ENCODE measurements around the gene DAO. TPM values are rescaled to one million over a fixed set of nuclear protein-coding genes. Genes with fewer than 3 reads are reported as not detected.

The DAO gene
- total RNA-seq, 4 donors from 2014 or later: not detected

DNA sequence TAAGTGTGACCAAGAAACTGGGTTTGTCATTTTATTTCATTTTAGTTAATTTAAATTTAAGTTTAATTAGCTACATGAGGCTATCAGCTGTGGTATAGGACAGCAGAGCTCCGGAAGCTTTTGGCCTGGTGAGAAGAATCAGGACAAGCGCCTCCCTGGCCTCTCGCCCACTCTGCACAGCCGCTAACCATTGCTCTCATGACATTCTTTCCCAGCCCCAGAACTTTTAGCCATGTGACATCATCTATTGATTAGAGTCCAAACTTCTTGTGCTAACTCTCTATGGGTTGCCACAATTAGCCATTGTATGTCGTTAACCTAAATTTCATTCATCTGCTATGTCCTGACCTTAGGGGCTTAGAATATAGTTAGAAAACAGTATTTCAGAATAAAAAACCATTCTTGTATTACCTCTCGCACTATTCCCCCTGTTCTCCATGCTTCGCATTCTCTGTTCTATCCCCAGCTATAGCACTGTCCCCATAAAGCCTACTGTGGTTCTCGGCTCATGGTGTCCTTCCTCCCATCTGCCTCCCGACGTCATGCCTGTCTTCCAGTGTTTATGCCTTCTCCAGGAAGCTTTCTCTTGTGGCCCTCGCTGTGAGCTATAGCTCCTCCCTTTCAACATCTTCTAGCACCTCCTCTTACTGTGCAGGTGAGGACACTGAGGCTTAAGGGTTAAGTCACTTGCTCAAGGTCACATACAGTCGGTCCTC is 46.0 kb upstream of the DAO start:
- WGBS, 2 donors: 51 to 58% methylated on average over 11 to 12 of the region's 12 CpGs
- intact Hi-C loops (cut with DNase I): no loop called here
- no peak for DNase-seq
- Histone ChIP-seq H3K9me3 (no peaks in the 10 kb centered on the region), H3K27me3 (no peaks in the 10 kb centered on the region), H3K27ac (peak overlapping the region; percentile 60 to 83 (median 76)), H3K4me1 (peaks cover 35 to 73% (median 49%) of the 10 kb centered on the region in 3 donors), H3K4me3 (no peak overlapping the region), H3K36me3 (peaks cover 0 to 51% (median 8%) of the 10 kb centered on the region in 3 donors)
- TF ChIP-seq, protein P1, sequence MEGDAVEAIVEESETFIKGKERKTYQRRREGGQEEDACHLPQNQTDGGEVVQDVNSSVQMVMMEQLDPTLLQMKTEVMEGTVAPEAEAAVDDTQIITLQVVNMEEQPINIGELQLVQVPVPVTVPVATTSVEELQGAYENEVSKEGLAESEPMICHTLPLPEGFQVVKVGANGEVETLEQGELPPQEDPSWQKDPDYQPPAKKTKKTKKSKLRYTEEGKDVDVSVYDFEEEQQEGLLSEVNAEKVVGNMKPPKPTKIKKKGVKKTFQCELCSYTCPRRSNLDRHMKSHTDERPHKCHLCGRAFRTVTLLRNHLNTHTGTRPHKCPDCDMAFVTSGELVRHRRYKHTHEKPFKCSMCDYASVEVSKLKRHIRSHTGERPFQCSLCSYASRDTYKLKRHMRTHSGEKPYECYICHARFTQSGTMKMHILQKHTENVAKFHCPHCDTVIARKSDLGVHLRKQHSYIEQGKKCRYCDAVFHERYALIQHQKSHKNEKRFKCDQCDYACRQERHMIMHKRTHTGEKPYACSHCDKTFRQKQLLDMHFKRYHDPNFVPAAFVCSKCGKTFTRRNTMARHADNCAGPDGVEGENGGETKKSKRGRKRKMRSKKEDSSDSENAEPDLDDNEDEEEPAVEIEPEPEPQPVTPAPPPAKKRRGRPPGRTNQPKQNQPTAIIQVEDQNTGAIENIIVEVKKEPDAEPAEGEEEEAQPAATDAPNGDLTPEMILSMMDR (IDR thresholded peaks at IDR 0.05): no peak
- TF ChIP-seq POLR2A (IDR thresholded peaks at IDR 0.05): no peak

GRCh38 chr12:108835860-108836634 is 43.8 kb upstream of the DAO start:
- TF ChIP-seq, protein P1 (IDR thresholded peaks at IDR 0.05): no peak
- no peak for TF ChIP-seq POLR2A (IDR thresholded peaks at IDR 0.05)
- Histone ChIP-seq H3K4me1 (peaks cover 45 to 89% (median 70%) of the 10 kb centered on the region in 3 donors), H3K27ac (peak overlapping the region in 2 of 4 donors; percentile 85 to 90), H3K9me3 (no peaks in the 10 kb centered on the region), H3K36me3 (peaks cover 0 to 32% (median 4%) of the 10 kb centered on the region in 3 donors), H3K27me3 (no peaks in the 10 kb centered on the region), H3K4me3 (no peak overlapping the region)
- 75 to 81% methylated on average over 7 of the region's 7 CpGs for WGBS, 2 donors
- intact Hi-C loops (cut with DNase I): no loop called here
- DNase-seq: no peak

DNA sequence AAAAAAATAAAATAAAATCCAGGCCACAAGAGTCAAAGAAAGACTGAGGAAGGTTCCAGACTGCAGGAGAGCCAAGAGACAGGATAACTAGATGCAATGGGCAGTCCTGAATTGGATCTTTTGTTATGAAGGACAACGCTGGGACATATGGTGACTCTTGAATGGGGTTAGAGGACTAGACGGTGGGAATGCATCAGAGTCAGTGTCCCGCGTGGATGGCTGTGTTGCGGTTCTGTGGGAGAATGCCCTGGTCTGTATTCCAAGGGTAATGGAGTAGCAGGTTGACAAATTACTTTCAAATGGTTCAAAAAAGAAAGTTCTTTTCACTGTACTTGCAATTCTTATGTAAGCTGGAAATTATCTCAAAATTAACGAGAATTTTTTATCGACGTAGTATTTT is 42.7 kb upstream of the DAO start:
- Histone ChIP-seq H3K27ac (peak overlapping the region; percentile 84 to 94 (median 88)), H3K27me3 (no peaks in the 10 kb centered on the region), H3K36me3 (peaks cover 0 to 20% (median 4%) of the 10 kb centered on the region in 3 donors), H3K9me3 (no peaks in the 10 kb centered on the region), H3K4me1 (peaks cover 50 to 97% (median 77%) of the 10 kb centered on the region in 3 donors), H3K4me3 (no peak overlapping the region)
- intact Hi-C loops (cut with DNase I): no loop called here
- WGBS, 2 donors: 85 to 87% methylated on average over 8 of the region's 8 CpGs
- DNase-seq: no peak
- TF ChIP-seq POLR2A (IDR thresholded peaks at IDR 0.05): no peak
- TF ChIP-seq, protein P1 (IDR thresholded peaks at IDR 0.05): no peak

DNA sequence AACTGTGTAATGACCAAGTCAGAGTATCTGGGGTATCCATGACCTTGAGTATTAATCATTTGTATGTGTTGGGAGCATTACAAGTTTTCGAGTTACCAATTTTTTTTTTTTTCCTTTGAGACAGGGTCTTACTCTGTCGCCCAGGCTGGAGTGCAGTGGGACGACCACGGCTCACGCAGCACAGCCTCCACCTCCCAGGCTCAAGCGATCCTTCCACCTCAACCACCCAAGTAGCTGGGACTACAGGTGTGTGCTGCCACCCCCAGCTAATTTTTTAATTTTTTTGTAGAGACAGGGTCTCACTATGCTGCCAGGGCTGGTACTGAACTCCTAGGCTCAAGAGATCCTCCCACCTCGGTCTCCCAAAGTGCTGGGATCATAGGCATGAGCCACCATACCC is 42.2 kb upstream of the DAO start:
- DNase-seq: no peak
- intact Hi-C loops (cut with DNase I): no loop called here
- H3K27me3 ChIP-seq: no peaks in the 10 kb centered on the region
- TF ChIP-seq, protein P1 (IDR thresholded peaks at IDR 0.05): no peak
- TF ChIP-seq POLR2A (IDR thresholded peaks at IDR 0.05): no peak
- no peaks in the 10 kb centered on the region for H3K9me3 ChIP-seq
- H3K27ac ChIP-seq: peak overlapping the region; percentile 84 to 94 (median 88)
- peak overlapping the region in 1 of 4 donors; percentile 10 for H3K4me3 ChIP-seq
- peaks cover 53 to 97% (median 74%) of the 10 kb centered on the region in 3 donors for H3K4me1 ChIP-seq
- 73 to 88% methylated on average over 7 of the region's 7 CpGs for WGBS, 2 donors
- H3K36me3 ChIP-seq: peaks cover 0 to 18% (median 0%) of the 10 kb centered on the region in 3 donors
